GM19463 (cell line): ENCODE measurements around the gene DMBX1.

Source experiments
- ATAC-seq: cut with Tn5 transposase; IDR thresholded peaks from one replicate; pipeline ENCODE4 v1.9.1; 2021; ENCODE audit warnings: mild to moderate bottlenecking, moderate library complexity; ENCODE audit not compliant: unreplicated experiment

The DMBX1 gene

DNA sequence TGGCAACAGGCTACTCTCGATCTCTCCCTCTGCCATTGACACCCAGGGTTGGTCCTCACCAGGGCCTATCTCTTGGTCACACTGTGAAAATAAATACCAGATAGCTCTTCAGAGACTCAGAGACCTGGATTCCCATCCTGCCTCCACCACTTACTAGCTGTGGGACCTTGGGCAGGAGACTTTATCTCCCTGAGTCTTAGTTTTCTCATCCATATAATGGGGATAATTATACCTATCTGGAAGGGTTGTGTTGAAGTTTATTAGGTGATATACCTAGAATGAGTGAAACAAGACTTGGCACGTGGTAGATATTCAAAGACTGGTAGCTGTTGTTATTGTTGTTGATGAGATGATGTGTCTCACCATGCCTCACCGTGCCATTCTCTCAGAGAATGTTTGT lies 7.4 kb downstream of the DMBX1 start:
- ATAC-seq, result no peak

DNA sequence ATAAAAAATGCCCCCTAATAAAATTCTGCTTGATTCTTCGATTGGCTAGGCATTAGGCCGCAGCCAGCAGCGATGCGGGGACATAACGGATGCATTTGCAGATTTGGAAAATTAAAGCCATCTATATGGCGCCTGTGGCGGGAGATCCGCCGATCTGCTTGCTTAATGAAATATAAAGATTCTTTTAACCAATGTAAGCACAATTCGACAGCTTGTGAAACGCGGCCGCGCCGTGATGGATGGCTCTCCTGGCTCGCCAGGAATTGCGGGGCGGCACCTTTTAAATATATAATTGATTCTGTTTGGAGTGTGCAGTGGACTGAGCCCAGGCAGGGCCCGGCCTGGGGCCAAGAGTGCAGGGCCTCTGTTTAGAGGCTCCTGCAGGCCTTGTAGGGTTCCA lies 8.0 kb downstream of the DMBX1 start:
- ATAC-seq, result no peak

DNA sequence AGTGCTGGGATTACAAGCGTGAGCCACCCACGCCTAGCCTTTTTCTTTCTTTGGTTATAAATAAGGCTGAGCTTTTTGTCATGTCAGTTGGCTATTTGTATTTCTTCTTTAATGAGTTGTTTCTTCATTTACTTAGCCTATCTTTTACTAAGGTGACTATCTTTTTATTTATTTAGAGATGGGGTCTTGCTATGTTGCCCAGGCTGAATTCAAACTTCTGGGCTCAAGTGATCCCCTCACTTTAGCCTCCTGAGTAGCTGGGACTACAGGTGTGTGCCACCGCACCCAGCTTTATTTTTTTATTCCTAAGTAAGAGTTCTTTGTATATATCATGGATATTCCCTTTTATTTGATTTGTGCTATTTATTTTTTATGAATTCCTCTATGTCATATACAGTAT lies 11.9 kb downstream of the DMBX1 start:
- ATAC-seq, result no peak

DNA sequence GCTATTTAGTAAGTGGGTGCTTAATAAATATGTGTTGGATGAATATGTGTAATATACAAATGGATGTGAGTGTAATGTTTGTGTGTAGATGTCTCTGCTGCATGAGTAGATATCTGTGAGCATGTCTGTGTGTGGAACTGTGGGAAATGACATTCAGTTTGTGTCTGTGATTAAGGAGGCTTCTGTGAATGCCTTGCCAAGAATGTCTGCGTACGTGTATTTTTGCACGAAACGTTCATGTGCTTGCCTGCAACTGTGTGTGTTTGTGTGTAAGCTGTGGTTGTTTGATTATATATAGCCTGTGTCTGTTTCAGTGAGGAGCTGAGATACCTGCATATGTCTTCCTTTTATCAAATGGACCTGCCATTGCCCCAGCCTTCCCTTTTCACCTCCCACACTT lies 13.8 kb downstream of the DMBX1 start:
- no peak for ATAC-seq

DNA sequence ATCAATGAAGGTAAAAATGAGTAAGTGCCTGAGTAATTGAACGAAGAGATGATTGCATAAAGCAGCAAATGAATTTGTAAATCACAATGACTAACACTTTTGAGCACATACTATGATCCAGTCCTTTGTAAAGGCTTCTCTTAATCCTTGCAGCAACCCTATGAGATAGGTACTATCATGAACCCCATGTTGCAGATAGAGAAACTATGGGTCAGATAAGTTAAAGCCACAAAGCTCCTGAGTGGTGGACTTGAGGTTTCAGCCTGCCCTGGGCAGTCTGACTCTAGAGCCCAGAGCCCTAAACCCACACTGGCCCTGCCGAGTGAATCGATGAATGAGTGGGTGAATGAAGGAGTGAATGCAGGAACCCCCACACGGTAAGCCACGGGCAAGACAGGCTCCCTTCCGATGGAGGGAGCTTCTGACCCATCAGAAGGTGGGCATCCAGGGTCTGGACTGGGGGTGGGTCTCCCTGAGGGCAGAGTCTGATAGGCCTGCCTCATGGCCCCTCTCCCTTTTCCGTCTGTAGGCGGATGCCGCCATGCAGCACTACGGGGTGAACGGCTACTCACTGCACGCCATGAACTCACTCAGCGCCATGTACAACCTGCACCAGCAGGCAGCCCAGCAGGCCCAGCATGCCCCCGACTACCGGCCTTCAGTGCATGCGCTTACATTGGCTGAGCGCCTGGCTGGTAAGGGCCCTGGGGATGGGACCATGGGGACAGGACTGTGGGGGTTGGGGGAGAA lies 17.0 kb downstream of the DMBX1 start:
- ATAC-seq, result no peak

DNA sequence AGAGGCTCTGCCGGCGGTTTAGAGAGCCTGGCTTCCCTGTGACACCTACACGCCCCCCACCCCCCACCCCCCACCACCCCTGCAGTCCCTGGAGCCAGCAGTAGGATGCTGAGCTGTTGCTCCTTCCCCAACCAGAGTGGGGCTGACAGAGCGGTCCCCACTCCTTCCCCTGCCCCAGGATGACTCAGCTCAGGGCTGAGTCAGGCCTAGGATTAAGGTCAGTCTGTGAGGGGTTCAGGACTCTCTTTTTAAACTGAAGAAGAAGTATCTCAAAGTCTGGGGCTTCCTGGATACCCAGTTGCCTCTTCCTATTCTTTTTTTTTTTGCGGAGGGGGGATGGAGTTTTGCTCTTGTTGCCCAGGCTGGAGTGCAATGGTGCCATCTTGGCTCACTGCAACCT lies 19.1 kb downstream of the DMBX1 start:
- ATAC-seq, result no peak

DNA sequence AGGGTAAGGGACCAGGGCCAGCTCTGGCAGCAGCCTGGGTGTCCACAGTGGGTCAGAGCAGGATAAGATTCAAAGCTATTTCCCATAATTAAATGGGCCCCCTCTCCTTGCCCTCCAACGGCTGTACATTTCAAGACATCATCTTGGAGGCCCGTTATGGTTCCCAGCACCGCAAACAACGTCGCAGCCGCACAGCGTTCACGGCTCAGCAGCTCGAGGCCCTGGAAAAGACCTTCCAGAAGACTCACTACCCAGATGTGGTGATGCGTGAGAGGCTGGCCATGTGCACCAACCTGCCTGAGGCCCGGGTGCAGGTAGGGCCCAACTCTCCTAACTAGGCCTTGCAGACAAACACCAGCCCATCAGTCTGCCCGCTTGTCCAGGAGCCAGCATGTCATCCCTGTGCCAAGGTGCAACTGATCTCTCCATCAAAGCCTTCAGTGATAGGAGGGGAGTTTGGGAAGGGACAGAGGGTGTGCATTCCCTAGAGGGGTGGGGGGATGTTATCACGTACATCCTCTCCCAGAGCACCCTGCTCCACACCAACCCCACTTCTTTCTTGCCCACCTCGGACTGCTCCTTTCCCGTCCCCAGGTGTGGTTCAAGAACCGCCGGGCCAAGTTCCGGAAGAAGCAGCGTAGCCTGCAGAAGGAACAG lies 20.8 kb downstream of the DMBX1 start:
- ATAC-seq, result no peak

DNA sequence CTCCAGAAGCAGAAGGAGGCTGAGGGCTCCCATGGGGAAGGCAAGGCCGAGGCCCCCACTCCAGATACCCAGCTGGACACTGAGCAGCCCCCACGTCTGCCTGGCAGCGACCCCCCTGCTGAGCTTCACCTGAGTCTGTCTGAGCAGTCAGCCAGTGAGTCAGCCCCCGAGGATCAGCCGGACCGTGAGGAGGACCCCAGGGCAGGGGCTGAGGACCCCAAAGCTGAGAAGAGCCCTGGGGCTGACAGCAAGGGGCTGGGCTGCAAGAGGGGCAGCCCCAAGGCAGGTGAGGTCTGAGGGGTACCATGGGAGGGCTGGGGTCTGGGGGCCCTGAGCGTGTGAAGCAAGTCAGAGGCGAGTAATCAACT lies 21.3 kb downstream of the DMBX1 start:
- no peak for ATAC-seq

DNA sequence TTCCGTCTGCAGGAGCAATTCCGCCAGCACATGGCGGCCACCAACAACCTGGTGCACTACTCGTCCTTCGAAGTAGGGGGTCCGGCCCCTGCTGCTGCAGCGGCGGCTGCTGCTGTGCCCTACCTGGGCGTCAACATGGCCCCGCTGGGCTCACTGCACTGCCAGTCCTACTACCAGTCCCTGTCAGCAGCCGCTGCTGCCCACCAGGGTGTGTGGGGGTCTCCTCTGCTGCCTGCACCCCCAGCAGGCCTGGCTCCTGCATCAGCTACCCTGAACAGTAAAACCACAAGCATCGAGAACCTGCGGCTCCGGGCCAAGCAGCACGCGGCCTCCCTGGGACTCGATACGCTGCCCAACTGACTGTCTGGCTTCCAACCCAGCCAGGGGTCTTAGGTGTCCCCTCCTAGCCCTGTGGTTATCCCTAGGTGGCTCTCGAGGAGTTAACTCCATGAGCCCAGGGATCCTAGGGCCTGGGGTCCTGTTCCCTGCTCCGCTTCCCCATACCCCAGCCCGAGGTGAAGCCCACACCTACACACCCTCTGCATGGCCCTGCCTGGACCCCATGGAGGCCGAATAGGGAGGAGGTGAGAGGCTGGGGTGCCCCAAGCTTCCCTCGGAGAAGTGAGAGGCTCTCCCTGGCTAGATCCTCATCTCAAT lies 22.6 kb downstream of the DMBX1 start:
- ATAC-seq, result no peak

DNA sequence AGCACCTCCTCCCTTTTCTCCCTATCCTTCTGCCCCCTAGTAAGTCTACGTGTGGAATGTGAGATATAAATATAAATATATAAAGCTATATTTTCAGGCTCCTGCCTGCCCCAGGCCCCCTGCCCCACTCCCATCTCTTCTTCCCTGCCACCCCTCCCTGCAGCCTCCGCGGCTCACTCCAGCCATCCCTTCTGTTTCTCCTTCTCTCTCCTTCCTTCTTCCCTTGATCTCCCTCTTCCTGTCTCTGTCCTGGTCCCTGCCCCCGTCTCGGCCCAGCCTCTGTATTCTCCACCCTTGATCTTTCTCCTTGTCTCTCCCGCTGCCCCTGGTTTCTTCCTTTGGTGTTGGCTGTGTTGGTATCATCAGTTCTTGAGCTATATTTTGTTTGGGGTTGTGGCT lies 23.2 kb downstream of the DMBX1 start:
- no peak for ATAC-seq

DNA sequence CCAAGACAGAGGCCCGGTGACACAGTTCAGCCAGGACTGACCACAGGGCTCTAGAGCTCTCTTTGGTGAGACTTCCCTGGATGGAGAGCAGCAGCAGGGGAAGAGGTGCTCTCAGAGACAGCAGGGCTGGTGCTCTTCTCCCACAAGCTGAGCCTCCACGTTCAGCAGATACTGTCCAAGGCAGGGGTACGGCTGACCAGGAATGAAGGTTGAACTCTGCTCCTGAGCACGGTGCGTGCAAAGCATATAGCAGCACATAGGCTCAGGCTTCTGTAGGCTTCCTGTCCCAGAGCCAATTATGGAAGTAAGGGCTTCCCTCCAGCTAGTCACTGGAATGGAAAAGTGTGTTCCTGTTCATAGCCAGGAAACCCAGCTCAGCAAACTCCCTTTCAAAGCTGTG lies 23.9 kb downstream of the DMBX1 start:
- no peak for ATAC-seq

DNA sequence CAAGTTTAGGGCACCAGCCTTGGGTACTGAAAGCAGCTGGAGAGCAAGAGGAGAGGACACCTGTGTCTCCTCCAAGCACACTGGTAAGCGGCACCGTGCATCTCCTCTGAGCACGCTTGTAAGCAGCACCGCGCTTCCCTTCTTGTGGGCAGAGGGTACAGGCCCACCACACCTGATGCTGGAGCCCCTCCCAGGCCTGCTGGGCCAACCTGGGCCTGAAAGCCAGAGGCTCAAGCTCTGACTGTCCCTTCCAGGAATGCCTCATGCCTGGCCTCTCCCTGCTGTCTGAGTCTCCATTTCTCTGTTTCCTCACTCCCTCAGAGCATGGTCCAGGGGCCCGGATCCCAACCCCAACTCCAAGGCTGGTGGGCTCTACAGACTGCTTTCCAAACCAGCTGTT lies 25.9 kb downstream of the DMBX1 start:
- ATAC-seq, result no peak

DNA sequence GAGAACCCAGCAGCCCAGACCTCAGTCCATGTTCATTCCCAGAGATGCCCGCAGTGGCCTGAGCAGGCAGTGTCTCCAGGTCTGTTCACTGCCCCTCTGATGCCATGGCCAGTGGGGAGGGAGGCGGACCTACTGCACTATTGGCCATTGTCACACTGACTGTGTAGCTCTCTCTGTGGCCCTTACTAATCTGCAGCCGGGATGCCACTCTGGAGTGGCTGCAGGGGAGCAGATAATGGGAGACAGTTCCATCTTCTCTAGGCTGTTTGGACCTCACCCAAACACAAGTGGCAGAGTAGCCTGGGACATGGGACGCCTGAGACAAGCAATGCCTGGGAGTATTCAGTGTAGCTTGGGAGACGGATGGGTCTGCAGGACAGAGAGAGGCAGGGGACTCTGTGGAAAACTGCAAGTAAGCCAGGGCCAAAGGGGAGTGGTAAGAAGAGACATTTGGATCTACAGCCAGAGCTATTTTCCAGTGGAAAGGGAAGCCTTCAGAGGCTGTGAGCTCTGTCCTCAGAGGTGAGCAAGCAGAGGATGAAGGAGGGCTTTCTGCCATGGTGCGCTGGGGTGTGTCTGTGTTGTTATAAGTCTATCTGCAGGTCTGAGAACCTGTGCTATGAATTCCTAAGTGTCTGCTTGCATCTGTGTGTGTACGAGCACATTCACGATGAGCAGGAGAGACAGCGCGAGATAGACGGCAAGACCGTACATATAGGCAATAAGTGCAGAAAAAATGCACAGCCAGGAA lies 26.7 kb downstream of the DMBX1 start:
- no peak for ATAC-seq

DNA sequence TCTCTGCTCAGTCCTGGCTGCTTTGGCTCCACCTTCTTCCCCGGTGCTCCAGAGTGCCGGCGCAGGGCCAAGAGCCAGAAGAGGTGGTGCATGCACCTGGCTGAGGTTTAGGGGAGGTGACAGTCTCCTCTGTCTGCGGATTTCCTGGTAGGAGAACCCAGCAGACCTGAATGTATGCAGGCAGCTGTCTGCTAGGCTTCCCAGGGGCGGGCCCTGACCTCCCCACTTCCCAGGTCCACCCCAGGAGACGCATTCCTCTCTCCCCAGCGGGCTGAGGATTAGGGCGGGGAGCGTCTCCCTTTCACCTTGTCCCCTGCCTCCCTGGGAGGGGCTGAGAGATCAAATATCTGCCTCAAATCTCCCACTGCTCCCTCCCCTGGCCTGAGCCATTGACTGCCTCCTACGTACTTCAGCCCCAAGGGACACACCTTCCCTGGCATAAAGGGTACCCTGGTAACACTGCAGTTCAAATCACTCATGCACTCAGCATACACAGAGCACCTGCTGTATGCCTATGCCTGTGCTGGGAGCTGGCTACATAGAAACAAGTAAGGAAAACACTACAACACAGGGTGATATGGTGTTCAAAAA lies 27.5 kb downstream of the DMBX1 start:
- ATAC-seq, result no peak

DNA sequence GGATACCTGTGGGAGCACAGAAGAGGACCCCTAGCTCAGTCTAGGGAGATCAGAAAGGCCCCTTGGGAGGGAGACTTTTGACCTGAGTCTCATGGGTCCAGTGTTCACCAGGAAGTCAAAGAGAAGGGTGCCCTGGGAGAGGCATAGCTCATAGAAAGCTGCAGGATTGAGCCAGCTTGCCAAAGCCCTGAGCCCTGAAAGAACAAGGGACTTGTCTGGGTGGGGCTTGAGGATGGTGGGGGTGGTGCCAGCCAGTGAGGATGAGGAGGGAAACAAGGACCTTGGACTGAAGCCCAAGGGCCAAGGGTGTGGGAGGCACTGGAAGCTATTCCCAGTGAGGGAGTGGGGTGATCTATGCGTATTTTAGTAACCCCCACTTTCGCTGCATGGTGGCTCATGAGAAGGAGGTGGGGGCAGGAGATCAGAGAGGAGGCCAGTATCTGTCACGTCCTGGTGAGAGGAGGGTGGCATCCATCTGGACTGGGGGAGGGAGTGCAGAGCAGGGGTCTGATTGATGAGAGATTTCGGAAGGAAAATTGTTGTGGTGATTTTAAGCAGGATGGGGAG lies 28.4 kb downstream of the DMBX1 start:
- no peak for ATAC-seq

DNA sequence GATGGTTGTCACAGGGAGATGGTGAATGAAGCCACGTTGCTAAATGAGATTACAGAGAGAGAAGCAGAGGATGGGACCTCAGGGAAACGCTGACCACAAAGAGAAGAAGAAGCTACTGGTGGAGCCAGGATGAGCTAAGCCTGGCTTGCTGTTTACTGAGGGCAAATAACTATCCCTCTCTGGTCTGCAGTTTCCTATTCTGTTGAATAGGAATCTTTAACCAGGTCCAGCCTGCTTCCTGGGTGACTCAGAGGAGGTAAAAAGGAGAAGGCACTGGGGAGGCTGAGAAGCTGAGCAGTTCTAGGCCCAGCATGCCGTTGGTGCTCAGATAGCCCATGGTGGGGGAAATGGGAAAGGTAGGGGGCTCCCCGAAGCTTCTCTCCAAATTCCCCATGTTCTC lies 29.6 kb downstream of the DMBX1 start:
- ATAC-seq, result no peak

DNA sequence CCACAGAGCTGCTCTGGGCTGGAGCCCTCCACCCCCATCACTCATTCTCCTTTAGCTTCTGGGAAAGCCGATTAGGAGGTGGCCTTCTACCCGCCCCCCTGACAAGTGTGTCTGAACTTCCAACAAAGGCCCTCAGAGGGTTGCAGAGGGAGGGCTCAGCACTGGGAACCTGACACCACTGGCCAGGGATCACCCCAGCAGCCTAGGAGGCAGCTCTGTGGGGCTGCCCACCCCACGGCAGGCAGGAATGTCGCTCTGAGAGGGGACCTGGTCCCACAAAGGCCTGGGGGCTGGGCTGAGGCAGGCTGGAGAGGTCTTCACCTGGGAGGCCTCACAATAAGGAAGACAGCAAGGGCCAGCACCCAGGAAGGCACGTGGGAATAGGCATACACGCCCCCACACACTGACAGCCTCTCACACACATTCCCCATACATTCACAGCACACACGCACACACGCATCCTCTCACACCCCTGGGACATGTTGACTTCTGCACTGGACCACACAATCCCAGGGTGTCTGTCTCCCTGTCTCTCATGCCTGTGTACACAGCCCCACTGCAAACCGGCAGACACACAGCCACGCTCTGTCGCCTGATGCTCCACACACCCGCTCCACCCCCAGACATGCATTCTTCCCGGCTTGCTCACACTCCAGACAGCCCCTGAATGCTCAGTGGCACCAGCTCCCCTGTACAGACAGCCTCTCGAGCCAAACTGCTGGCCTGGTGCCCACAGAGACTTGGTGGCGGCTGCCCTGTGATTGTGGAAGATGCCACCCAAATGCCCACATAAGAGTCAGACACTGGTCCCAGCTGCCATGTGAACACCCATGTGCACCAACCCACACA lies 30.7 kb downstream of the DMBX1 start:
- ATAC-seq, result no peak

DNA sequence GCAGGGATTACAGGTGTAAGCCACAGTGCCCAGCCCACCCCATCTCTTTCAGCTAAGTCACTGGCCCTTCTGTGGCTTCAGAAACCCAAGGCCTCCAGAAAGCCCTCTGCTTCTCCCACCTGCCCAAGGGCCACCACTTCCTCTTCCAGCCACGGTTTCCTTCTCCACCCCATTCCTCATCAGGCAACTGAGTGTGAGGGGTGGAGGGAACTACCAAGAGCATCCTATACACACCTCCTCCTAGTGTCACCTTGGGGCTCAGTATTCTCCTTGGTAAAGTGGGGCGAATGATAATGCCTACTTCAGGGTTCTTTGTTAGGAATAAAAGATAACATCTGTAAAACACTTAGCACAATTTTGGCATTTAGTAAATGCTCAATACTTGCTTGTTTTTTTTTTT lies 31.8 kb downstream of the DMBX1 start:
- no peak for ATAC-seq

DNA sequence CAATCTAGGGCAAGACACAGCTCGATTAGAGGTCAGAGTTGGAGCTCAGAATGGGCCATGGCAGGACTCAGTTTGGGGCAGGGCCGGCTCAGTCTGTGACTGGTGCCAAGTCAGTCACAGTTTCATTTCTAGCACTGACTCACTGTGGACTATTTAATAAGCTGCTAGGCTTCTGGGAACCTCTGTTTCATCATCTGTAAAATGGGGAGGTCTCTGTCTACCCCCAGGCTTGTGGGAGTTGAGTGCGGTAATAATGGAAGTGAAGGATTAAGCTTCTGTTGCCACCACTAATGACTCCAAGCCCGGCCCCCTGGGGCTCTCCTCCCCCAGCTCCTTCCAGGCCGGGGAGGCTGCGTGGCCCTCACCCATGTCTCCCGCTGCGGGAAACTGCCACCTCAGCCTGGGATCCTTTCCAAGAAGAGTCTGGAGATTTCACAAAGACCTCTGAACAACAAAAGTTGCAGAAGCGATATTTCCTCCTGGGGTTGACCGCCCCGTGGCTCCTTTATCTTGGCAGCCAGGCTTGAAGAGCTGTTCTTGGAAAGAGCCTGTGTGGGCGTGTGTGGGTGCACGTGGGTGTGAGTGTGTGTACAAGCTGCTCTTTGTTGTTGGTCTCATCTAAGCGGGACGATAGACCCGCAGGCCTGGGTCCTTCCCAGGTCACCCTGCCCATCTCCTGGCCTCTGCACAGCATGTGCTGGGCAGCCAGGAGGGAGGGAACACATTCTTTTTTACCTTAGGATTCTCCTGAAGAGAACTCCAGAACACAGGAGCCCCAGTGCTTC lies 32.7 kb downstream of the DMBX1 start:
- peak; percentile 81 for ATAC-seq
